Bone marrow (tissue), 2 donors: ENCODE results near the gene ARHGEF18.
"Not testable (repeated sequence)": the region's sequence is repeated elsewhere in the genome, so short reads cannot be mapped to it uniquely, and the experiment has no call there.

ENCODE experiments used
- DNase-seq, 2 donors: peaks; one replicate each; lab custom pipeline; 2025; lab: John Stamatoyannopoulos, UW

The ARHGEF18 gene

GRCh38 chr19:7349231-7349591 is 474 bp downstream of the ARHGEF18 start:
- no peak for DNase-seq

- DNase-seq: peak in 1 of 2 donors; percentile 6
Observed at GRCh38 chr19:7349961-7350711, 1.4 kb downstream of the ARHGEF18 start.

- DNase-seq: no peak
Observed at GRCh38 chr19:7351861-7352260, 3.1 kb downstream of the ARHGEF18 start.

GRCh38 chr19:7355151-7355820 is 6.5 kb downstream of the ARHGEF18 start:
- no peak for DNase-seq

GRCh38 chr19:7355871-7356270 is 7.1 kb downstream of the ARHGEF18 start:
- no peak for DNase-seq

GRCh38 chr19:7356899-7357627 is 8.3 kb downstream of the ARHGEF18 start:
- DNase-seq: no peak

GRCh38 chr19:7358102-7358597 is 9.4 kb downstream of the ARHGEF18 start:
- no peak for DNase-seq

- DNase-seq: no peak
Observed at GRCh38 chr19:7360393-7360984, 11.8 kb downstream of the ARHGEF18 start.

GRCh38 chr19:7363225-7363624 is 14.5 kb downstream of the ARHGEF18 start:
- DNase-seq: no peak

GRCh38 chr19:7366701-7367420 is 18.1 kb downstream of the ARHGEF18 start:
- DNase-seq: no peak

- no peak for DNase-seq
Observed at GRCh38 chr19:7368456-7368855, 19.7 kb downstream of the ARHGEF18 start.

- DNase-seq: not testable (repeated sequence)
Observed at GRCh38 chr19:7368866-7369265, 20.1 kb downstream of the ARHGEF18 start.

- no peak for DNase-seq
Observed at GRCh38 chr19:7370546-7370945, 21.8 kb downstream of the ARHGEF18 start.

GRCh38 chr19:7371001-7371400 is 22.3 kb downstream of the ARHGEF18 start:
- no peak for DNase-seq

GRCh38 chr19:7372810-7373209 is 24.1 kb downstream of the ARHGEF18 start:
- no peak for DNase-seq

GRCh38 chr19:7373862-7374261 is 25.1 kb downstream of the ARHGEF18 start:
- DNase-seq: no peak

- DNase-seq: no peak
Observed at GRCh38 chr19:7376151-7376852, 27.6 kb downstream of the ARHGEF18 start.

- no peak for DNase-seq
Observed at GRCh38 chr19:7377196-7377595, 28.5 kb downstream of the ARHGEF18 start.

- DNase-seq: no peak
Observed at GRCh38 chr19:7381073-7381390, 32.3 kb downstream of the ARHGEF18 start.

GRCh38 chr19:7382694-7383093 is 34.0 kb downstream of the ARHGEF18 start:
- no peak for DNase-seq

- DNase-seq: no peak
Observed at GRCh38 chr19:7383284-7383683, 34.5 kb downstream of the ARHGEF18 start.
